Activated CD8-positive, alpha-beta memory T cell treated with anti-CD3 and anti-CD28 coated beads, Interleukin-2, amount 10 ng/mL, durations not matched to agents 7 days and 5 days (primary cell): ENCODE measurements around the gene DOLPP1. TPM values are rescaled to one million over a fixed set of nuclear protein-coding genes. Genes with fewer than 3 reads are reported as not detected.
"Not testable (repeated sequence)": the region's sequence is repeated elsewhere in the genome, so short reads cannot be mapped to it uniquely, and the experiment has no call there.

ENCODE experiments used
- ATAC-seq: fragments of 150-1000 bp; cut with Tn5 transposase; one replicate; pipeline ENCODE4 v1.10.0; 2021; ENCODE audit warnings: moderate library complexity
- CTCF ChIA-PET: fragments of 350-600 bp; sonication (Branson Sonifier 250); formaldehyde crosslinking; loops from one replicate; lab custom pipeline; 2021; ENCODE audit warnings: antibody characterized with exemption; lab: Charles Lee
- DNase-seq: peaks from one replicate; pipeline ENCODE4 v3.0.0-alpha.2; 2020
- H3K27ac Mint-ChIP-seq: one replicate; pipeline ENCODE4 v1.8.0; 2021; ENCODE audit warnings: mild to moderate bottlenecking, mixed read lengths
- H3K27me3 Mint-ChIP-seq: one replicate; pipeline ENCODE4 v1.8.0; 2021; ENCODE audit warnings: mixed read lengths
- H3K36me3 Mint-ChIP-seq: one replicate; pipeline ENCODE4 v1.8.0; 2021; ENCODE audit warnings: mild to moderate bottlenecking, mixed read lengths
- H3K4me1 Mint-ChIP-seq: one replicate; pipeline ENCODE4 v1.8.0; 2021; ENCODE audit warnings: mixed read lengths
- H3K4me3 Mint-ChIP-seq: one replicate; pipeline ENCODE4 v1.8.0; 2021; ENCODE audit warnings: mild to moderate bottlenecking, moderate library complexity, mixed read lengths
- H3K9me3 Mint-ChIP-seq: one replicate; pipeline ENCODE4 v1.8.0; 2022; ENCODE audit warnings: low read depth, mixed read lengths
- total RNA-seq, 2 experiments: library from RNA; stranded (reverse); gene quantifications; one replicate each; pipeline ENCODE4 v1.2.3, GENCODE V29; 2021

DOLPP1 gene
- total RNA-seq, 2 experiments from 2014 or later, result 18.5 to 23.7 TPM

DNA sequence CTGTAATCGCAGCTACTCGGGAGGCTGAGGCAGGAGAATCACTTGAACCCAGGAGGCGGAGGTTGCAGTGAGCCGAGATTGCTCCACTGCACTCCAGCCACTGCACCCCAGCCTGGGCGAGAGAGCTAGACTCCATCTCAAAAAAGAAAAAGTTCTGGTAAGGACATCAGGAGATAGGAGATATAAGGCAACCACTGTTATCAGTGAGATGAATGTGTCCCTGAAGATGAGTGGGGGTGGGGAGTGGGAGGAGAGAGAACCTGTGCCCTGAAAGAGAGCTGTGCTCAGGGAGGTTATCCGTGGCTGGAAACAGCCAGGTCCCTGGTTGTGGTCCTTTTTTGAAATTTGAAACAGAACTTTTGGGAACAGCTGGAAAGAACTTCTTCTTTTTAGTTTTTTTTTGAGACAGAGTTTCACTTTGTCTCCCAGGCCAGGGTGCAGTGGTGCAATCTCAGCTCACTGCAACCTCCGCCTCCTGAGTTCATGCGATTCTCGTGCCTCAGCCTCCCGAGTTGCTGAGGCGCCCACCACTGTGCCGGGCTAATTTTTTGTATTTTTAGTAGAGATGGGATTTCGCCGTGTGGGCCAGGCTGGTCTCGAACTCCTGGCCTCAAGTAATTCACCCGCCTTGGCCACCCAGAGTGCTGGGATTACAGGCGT lies 32.9 kb downstream of the DOLPP1 start:
- no peak for DNase-seq
- Mint-ChIP-seq H3K36me3 (peaks cover 3% of the 10 kb centered on the region), H3K27me3 (no peaks in the 10 kb centered on the region), H3K27ac (no peak overlapping the region), H3K4me3 (no peak overlapping the region), H3K4me1 (peaks cover 33% of the 10 kb centered on the region), H3K9me3 (no peaks in the 10 kb centered on the region)
- ATAC-seq, result no peak
- CTCF ChIA-PET, result interaction anchor here (1.4 to 4.0 kb wide), 5 partner anchors 10 to 677 kb away, joined by 3 to 31 read pairs (median 3); no protein-coding TSS in a partner anchor

DNA sequence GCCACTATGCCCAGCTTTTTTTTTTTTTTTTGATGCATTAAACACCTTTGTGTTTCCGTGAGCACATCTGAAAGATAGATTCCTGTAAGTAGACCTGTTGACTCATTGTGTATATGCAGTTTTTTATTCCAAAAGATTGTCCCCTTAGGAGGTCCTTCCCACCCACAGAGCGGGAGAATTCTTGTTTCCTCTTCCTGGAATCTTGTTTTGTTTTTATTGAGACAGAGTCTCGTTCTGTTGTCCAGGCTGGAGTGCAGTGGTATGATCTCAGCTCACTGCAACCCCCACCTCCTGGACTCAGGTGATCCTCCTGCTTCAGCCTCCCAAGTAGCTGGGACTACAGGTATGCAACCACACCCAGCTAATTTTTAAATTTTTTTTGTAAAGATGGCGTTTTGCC lies 37.9 kb downstream of the DOLPP1 start:
- Mint-ChIP-seq H3K9me3 (no peaks in the 10 kb centered on the region), H3K36me3 (peaks cover 20% of the 10 kb centered on the region), H3K4me3 (no peak overlapping the region), H3K27me3 (no peaks in the 10 kb centered on the region), H3K27ac (no peak overlapping the region), H3K4me1 (peaks cover 14% of the 10 kb centered on the region)
- CTCF ChIA-PET, result interaction anchor here (4.8 kb wide), 1 partner anchor 13 kb away, joined by 19 read pairs; no protein-coding TSS in a partner anchor
- DNase-seq, result no peak
- ATAC-seq, result no peak

DNA sequence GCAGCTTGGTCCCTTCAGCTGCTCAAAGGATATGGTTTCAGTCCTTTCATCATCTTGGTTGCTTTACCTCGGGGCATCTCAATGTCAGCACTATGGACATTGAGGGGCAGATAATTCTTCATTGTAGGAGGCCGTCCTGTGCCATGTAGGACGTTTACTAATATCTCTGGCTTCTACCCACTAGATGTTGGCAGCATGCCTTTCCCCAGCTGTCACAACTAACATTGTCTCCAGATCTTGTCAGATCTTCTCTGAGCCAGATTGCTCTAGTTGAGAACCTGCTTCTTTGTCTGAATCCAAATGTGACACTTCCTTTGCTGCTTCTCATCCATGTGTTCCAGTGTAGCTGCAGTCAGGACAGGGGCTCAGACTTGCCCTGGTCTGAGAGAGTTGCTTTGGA lies 40.6 kb downstream of the DOLPP1 start:
- CTCF ChIA-PET, result interaction anchor here (2.4 to 14.1 kb wide), 3 partner anchors 10 to 19 kb away, joined by 19 to 254 read pairs (median 26); no protein-coding TSS in a partner anchor
- DNase-seq (no peak), ATAC-seq (no peak)
- H3K9me3 Mint-ChIP-seq, result no peaks in the 10 kb centered on the region
- no peaks in the 10 kb centered on the region for H3K27me3 Mint-ChIP-seq
- H3K36me3 Mint-ChIP-seq, result peaks cover 27% of the 10 kb centered on the region
- H3K27ac Mint-ChIP-seq, result no peak overlapping the region
- no peaks in the 10 kb centered on the region for H3K4me1 Mint-ChIP-seq
- H3K4me3 Mint-ChIP-seq, result no peak overlapping the region

DNA sequence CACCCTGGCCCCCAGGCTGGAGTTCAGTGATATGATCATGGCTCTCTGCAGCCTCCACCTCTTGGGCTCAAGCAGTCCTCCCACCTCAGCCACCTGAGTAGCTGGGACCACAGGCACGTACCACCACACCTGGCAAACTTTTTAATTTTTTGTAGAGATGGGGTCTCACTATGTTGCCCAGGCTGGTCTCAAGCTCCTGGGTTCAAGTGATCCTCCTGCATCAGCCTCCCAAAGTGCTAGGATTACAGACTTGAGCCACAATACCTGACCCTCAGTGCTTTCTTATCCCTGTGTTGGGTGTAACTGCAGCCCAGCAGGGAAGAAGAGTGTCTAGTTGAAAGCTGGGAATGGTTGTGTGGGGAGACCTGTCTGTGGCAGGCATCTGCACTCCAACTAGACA lies 41.2 kb downstream of the DOLPP1 start:
- CTCF ChIA-PET, result interaction anchor here (1.1 to 14.1 kb wide), 3 partner anchors 10 to 19 kb away, joined by 3 to 254 read pairs (median 26); partner anchors contain the start of gene PTPA
- ATAC-seq, result no peak
- H3K4me3 Mint-ChIP-seq, result no peak overlapping the region
- H3K36me3 Mint-ChIP-seq, result peaks cover 27% of the 10 kb centered on the region
- no peak overlapping the region for H3K27ac Mint-ChIP-seq
- no peaks in the 10 kb centered on the region for H3K4me1 Mint-ChIP-seq
- DNase-seq, result no peak
- no peaks in the 10 kb centered on the region for H3K27me3 Mint-ChIP-seq
- no peaks in the 10 kb centered on the region for H3K9me3 Mint-ChIP-seq

DNA sequence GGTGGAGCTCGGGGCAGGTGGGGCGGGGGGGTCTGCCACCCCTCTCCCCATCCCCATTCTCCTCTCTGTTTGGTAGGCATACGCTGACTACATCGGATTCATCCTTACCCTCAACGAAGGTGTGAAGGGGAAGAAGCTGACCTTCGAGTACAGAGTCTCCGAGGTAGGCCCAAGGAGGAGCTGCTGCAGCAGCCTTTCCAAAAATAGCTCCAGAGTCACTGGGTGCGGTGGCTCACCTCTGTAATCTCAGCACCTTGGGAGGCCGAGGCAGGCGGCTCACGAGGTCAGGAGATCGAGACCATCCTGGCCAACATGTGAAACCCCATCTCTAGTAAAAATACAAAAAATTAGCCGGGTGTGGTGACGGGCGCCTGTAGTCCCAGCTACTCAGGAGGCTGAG lies 42.1 kb downstream of the DOLPP1 start:
- DNase-seq, H3K9me3 Mint-ChIP-seq, H3K27ac Mint-ChIP-seq, H3K4me3 Mint-ChIP-seq, H3K4me1 Mint-ChIP-seq, ATAC-seq, H3K27me3 Mint-ChIP-seq: not testable (repeated sequence)
- H3K36me3 Mint-ChIP-seq, result peaks cover 30% of the 10 kb centered on the region
- CTCF ChIA-PET, result interaction anchor here (1.1 to 14.1 kb wide), 3 partner anchors 9 to 18 kb away, joined by 3 to 254 read pairs (median 26); partner anchors contain the start of gene PTPA

DNA sequence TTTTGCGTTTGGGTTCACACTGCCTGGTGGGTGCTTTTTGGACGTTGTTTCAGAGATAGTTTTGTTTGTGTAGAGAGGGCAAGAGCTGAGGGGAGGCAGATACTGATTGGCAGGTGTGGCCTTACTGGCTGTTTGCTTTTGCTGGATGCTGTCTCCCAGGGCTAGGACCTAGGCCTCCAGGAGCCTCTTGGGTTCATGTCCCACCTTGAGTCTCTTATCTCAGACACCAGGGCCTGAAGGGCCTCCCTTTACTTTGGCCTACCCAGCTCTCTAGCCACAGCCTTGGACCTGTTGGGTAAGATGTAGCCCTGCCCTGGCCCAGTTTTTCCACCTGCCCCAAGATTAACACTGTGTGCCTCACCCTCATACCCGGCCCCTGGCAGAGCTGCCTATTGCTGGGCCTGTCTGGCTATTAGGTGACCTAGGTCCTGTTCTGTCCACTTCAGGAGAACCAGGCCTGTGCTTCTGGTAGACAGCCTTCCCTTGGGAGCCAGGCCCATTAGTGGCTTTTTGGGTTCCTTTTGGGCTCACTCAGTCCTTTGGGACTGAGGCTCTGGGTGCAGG lies 43.7 kb downstream of the DOLPP1 start:
- DNase-seq (no peak), ATAC-seq (no peak)
- no peaks in the 10 kb centered on the region for H3K9me3 Mint-ChIP-seq
- H3K27me3 Mint-ChIP-seq, result no peaks in the 10 kb centered on the region
- H3K36me3 Mint-ChIP-seq, result peaks cover 30% of the 10 kb centered on the region
- H3K4me3 Mint-ChIP-seq, result no peak overlapping the region
- no peak overlapping the region for H3K27ac Mint-ChIP-seq
- CTCF ChIA-PET, result interaction anchor here (1.2 to 14.1 kb wide), 3 partner anchors 12 to 49 kb away, joined by 3 to 254 read pairs (median 3); no protein-coding TSS in a partner anchor
- no peaks in the 10 kb centered on the region for H3K4me1 Mint-ChIP-seq

DNA sequence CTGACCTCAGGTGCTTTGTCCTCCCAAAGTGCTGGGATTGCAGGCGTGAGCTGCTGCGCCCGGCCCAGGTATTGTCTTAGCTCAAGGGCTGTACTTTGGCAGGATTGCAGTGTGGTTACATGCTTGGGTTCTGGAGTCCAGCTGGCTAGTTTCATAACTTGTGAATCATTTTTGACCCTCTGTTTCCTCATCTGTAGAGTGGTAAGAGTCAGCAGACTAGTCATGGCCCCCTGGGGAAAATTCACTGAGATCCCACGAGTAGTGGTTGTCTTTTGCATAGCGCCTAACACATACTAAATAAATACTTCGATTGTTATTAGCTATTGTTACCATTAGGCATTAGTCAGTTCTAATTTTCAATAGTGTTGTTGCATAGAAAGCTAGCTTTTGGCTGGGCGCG lies 44.6 kb downstream of the DOLPP1 start:
- Mint-ChIP-seq H3K4me1 (no peaks in the 10 kb centered on the region), H3K27me3 (no peaks in the 10 kb centered on the region), H3K4me3 (no peak overlapping the region), H3K9me3 (no peaks in the 10 kb centered on the region), H3K27ac (no peak overlapping the region), H3K36me3 (peaks cover 30% of the 10 kb centered on the region)
- CTCF ChIA-PET, result interaction anchor here (0.6 to 14.1 kb wide), 4 partner anchors 15 to 526 kb away, joined by 3 to 254 read pairs (median 3); no protein-coding TSS in a partner anchor
- no peak for DNase-seq
- no peak for ATAC-seq

DNA sequence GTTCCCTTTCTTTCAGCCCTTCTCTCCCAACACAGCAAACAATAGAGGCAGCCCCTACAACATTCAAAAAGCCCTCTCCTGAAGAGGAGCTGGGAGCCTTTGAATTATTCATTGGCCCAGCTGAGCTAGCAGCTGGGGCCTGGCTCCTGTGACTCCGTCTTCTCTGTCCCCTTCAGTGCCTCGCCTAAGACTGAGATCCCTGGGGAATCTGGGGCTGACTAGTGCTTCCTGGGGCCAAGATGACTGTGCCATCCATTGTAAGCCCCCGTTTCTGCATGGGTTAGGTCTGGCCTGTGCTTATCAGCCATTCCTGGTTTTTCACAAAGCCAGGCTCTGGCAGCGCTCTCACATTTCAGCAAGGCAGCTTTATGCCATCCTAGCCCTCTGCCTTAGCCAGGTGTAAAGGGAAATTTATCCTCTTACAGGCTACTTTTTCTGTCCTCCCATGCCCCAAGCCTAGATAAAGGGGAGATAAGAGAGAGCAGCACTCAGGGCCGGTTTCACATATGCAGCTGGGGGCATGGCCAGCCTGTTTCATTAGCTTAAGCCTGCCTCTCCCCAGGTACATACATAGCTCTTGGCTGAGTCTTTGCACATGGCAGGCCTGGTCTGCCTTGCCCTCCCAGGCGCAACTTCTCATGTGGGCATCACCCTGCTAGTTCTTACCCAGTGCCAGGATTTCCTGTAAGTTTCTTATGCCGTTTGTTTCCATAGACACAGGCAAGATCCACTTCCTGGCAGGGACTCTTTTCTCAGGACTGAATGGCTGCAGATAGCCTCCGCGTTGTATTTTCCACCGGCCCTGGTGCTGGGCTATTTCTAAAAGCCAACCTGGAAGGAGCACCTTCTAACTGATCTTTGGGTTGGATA lies 46.1 kb downstream of the DOLPP1 start:
- peaks cover 8% of the 10 kb centered on the region for H3K4me1 Mint-ChIP-seq
- H3K27me3 Mint-ChIP-seq, result no peaks in the 10 kb centered on the region
- H3K9me3 Mint-ChIP-seq, result no peaks in the 10 kb centered on the region
- DNase-seq, result no peak
- H3K36me3 Mint-ChIP-seq, result peaks cover 24% of the 10 kb centered on the region
- CTCF ChIA-PET, result interaction anchor here (0.9 to 14.1 kb wide), 4 partner anchors 14 to 498 kb away, joined by 3 to 254 read pairs (median 4); no protein-coding TSS in a partner anchor
- ATAC-seq, result no peak
- no peak overlapping the region for H3K4me3 Mint-ChIP-seq
- H3K27ac Mint-ChIP-seq, result no peak overlapping the region

DNA sequence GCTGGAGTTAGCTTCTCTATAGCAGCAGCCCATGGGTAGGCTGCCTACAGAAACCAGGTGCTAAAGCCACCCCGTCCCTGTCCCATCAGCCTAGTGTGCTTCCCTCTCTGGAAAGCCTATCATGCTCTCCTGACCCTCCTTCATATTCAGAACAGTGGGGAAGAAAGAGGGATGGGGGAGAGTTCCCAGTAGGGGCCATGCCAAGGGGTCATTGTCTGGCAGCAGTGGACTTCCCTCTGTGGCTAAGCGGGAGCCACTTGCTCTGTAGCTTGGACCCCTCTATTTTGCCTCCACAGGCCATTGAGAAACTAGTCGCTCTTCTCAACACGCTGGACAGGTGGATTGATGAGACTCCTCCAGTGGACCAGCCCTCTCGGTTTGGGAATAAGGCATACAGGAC lies 47.8 kb downstream of the DOLPP1 start:
- H3K36me3 Mint-ChIP-seq, result peaks cover 27% of the 10 kb centered on the region
- ATAC-seq (no peak), DNase-seq (no peak)
- H3K4me3 Mint-ChIP-seq, result no peak overlapping the region
- no peak overlapping the region for H3K27ac Mint-ChIP-seq
- no peaks in the 10 kb centered on the region for H3K27me3 Mint-ChIP-seq
- H3K9me3 Mint-ChIP-seq, result no peaks in the 10 kb centered on the region
- CTCF ChIA-PET, result interaction anchor here (1.1 to 14.9 kb wide), 3 partner anchors 12 to 494 kb away, joined by 3 to 254 read pairs (median 214); partner anchors contain the start of genes C9orf50 and NTMT1
- peaks cover 9% of the 10 kb centered on the region for H3K4me1 Mint-ChIP-seq

DNA sequence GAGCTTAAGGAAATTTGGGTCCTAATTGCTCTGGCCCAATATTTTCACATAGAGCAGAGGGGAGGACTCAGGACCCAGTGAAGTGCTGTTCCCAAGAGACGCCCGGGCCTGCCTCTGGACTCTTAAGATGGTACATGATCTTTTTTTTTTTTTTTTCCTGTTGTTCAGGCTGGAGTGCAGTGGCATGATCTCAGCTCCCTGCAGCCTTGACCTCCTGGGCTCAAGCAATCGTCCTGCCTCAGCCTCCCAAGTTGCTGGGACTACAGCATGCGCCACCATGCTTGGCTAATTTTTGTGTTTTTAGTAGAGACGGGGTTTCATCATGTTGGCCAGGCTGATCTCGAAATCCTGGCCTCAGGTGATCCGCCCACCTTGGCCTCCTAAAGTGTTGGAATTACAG lies 49.4 kb downstream of the DOLPP1 start:
- H3K27me3 Mint-ChIP-seq, DNase-seq, H3K27ac Mint-ChIP-seq, ATAC-seq, H3K4me1 Mint-ChIP-seq, H3K4me3 Mint-ChIP-seq, H3K9me3 Mint-ChIP-seq: not testable (repeated sequence)
- peaks cover 26% of the 10 kb centered on the region for H3K36me3 Mint-ChIP-seq
- CTCF ChIA-PET, result interaction anchor here (0.6 to 14.9 kb wide), 12 partner anchors 11 to 928 kb away, joined by 3 to 254 read pairs (median 12); partner anchors contain the start of genes C9orf50, DOLPP1, NTMT1 and PTPA

DNA sequence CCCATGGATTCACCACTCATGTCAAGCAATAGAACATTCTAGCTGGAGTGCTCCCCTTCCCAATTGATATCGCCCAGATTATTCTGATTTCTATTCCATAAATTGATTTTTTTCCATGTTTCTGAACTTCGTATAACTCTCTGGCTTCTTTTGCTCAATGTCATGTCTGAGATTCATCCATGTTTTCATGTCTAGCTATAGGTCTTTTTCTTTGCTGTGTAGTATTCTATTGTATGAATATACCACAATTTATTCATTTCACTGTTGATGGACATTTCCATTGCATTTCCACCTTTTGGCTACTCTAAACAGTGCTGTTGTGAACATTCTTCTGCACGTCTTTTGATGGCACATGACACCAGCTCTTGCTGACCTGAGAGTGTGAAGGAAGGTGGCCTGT lies 49.9 kb downstream of the DOLPP1 start:
- Mint-ChIP-seq H3K4me1 (peaks cover 9% of the 10 kb centered on the region), H3K27me3 (no peaks in the 10 kb centered on the region), H3K36me3 (peaks cover 26% of the 10 kb centered on the region), H3K9me3 (no peaks in the 10 kb centered on the region), H3K4me3 (no peak overlapping the region), H3K27ac (no peak overlapping the region)
- ATAC-seq, result no peak
- CTCF ChIA-PET, result interaction anchor here (0.6 to 14.9 kb wide), 22 partner anchors 10 to 929 kb away, joined by 3 to 254 read pairs (median 5); partner anchors contain the start of genes C9orf50, DOLPP1, NTMT1 and PTPA
- no peak for DNase-seq

DNA sequence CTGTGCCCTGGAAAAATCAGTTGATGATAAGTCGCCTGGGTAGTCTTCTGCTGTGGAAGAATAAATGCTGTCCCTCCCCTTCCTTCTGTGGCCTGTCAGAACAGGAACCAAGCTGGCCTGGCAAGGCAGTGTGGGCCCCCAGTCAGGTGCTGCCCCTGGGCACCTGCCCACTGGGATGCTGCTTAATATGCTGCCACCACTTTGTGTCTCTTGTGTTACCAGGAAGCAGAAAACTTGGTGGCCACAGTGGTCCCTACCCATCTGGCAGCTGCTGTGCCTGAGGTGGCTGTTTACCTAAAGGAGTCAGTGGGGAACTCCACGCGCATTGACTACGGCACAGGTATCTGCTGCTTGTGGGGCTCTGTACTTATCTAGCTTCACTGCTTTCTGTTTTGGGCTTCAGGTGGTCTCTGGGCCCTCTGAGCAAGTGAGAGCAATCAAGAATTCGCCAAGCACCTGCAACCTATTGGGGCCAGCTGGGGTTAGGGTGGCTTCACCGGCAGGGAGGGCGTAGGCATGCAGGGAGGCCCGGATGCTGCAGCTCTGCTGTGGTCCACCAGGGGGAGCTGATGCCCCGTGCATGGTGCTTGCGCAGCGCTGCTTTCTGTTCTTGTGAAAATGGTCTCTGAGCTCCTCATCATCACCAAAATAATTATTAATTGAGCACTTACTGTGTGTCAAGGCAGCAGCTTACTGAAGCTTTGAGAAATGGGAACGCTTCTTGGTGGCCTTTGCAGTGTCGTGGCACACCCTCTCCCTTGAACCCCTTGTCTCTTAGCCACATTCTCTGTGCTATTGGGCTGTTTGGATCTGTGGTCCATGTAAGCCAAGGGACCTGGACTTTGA lies 50.6 kb downstream of the DOLPP1 start:
- DNase-seq, result peak; percentile 89
- CTCF ChIA-PET, result interaction anchor here (0.6 to 14.9 kb wide), 56 partner anchors 9 to 660 kb away, joined by 3 to 254 read pairs (median 4); partner anchors contain the start of genes C9orf50, DOLPP1, IER5L and NTMT1
- Mint-ChIP-seq H3K4me3 (no peak overlapping the region), H3K4me1 (peaks cover 9% of the 10 kb centered on the region), H3K27me3 (no peaks in the 10 kb centered on the region), H3K27ac (no peak overlapping the region), H3K36me3 (peaks cover 23% of the 10 kb centered on the region), H3K9me3 (no peaks in the 10 kb centered on the region)
- ATAC-seq, result peak; percentile 97
